ENCODE results near the gene ALMS1. TPM values are rescaled to one million over a fixed set of nuclear protein-coding genes. Genes with fewer than 3 reads are reported as not detected.
A peak's percentile ranks its signal among the peaks of the same experiment; 100 is the strongest.

Gene ALMS1
- total and polyA plus RNA-seq, 4 donors, result 7.2 to 58.0 (median 20.5) TPM

- Histone ChIP-seq H3K4me1 (ENCODE audit: control insufficient read depth in 5 of 5, insufficient read depth in 5 of 5, low read length in 5 of 5) (peaks cover 0 to 15% (median 4%) of the 10 kb centered on the region in 5 donors), H3K27ac (ENCODE audit: low read depth in 1 of 2, low read length in 1 of 2) (no peak overlapping the region), H3K9ac (ENCODE audit: insufficient read depth in 1 of 2, low read length in 2 of 2) (no peak overlapping the region), H3K4me3 (no peak overlapping the region), H3K9me3 (ENCODE audit: control insufficient read depth in 4 of 4, insufficient read depth in 3 of 4, low read length in 3 of 4) (peaks cover 0 to 5% (median 0%) of the 10 kb centered on the region in 4 donors), H3K27me3 (ENCODE audit: control insufficient read depth in 3 of 3, insufficient read depth in 3 of 3, low read length in 2 of 3) (no peaks in the 10 kb centered on the region), H3K36me3 (ENCODE audit: control insufficient read depth in 4 of 4, insufficient read depth in 4 of 4, low read length in 4 of 4) (peaks cover 0 to 8% (median 4%) of the 10 kb centered on the region in 4 donors)
- 95% methylated on average over 3 of the region's 3 CpGs for WGBS, 2 donors
- ATAC-seq (ENCODE audit: insufficient read depth, low FRiP score) (no peak), DNase-seq (no peak)
- TF ChIP-seq, protein P1, sequence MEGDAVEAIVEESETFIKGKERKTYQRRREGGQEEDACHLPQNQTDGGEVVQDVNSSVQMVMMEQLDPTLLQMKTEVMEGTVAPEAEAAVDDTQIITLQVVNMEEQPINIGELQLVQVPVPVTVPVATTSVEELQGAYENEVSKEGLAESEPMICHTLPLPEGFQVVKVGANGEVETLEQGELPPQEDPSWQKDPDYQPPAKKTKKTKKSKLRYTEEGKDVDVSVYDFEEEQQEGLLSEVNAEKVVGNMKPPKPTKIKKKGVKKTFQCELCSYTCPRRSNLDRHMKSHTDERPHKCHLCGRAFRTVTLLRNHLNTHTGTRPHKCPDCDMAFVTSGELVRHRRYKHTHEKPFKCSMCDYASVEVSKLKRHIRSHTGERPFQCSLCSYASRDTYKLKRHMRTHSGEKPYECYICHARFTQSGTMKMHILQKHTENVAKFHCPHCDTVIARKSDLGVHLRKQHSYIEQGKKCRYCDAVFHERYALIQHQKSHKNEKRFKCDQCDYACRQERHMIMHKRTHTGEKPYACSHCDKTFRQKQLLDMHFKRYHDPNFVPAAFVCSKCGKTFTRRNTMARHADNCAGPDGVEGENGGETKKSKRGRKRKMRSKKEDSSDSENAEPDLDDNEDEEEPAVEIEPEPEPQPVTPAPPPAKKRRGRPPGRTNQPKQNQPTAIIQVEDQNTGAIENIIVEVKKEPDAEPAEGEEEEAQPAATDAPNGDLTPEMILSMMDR (IDR thresholded peaks at IDR 0.05; ENCODE audit: control extremely low read depth, extremely low read depth), result no peak
Observed at GRCh38 chr2:73414696-73415095, 29.1 kb downstream of the ALMS1 start.

DNA sequence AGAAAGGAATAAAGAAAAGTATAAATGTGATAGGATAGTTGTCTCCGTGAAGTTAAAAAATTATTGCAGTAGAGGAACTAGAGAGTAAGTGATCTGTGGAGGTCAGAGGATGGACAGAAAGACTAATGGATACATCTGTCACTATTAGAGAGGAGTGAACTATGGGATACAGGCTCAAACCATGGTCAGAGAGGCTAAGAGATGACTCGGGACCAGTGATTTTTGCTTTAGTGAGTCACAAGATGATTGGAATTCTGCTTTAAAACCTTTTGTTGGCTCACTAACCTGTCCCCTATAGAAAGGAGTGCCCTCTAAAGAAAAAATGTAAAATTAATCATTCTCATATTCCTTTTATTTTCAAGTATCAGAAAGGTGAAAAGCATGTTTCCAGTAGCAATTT is 30.3 kb downstream of the ALMS1 start:
- peaks cover 0 to 7% (median under 1%) of the 10 kb centered on the region in 4 donors for H3K36me3 ChIP-seq (ENCODE audit: control insufficient read depth in 4 of 4, insufficient read depth in 4 of 4, low read length in 4 of 4)
- TF ChIP-seq, protein P1 (IDR thresholded peaks at IDR 0.05; ENCODE audit: control extremely low read depth, extremely low read depth), result no peak
- 95 to 96% methylated on average over 2 of the region's 2 CpGs for WGBS, 2 donors
- H3K9me3 ChIP-seq (ENCODE audit: control insufficient read depth in 4 of 4, insufficient read depth in 3 of 4, low read length in 3 of 4), result peaks cover 0 to under 1% (median 0%) of the 10 kb centered on the region in 4 donors
- DNase-seq (no peak), ATAC-seq (ENCODE audit: insufficient read depth, low FRiP score) (no peak)
- H3K27ac ChIP-seq (ENCODE audit: low read depth in 1 of 2, low read length in 1 of 2), result no peak overlapping the region
- H3K4me3 ChIP-seq, result no peak overlapping the region
- no peaks in the 10 kb centered on the region for H3K27me3 ChIP-seq (ENCODE audit: control insufficient read depth in 3 of 3, insufficient read depth in 3 of 3, low read length in 2 of 3)
- H3K4me1 ChIP-seq (ENCODE audit: control insufficient read depth in 5 of 5, insufficient read depth in 5 of 5, low read length in 5 of 5), result peaks cover 0 to 15% (median 4%) of the 10 kb centered on the region in 5 donors
- H3K9ac ChIP-seq (ENCODE audit: insufficient read depth in 1 of 2, low read length in 2 of 2), result no peak overlapping the region

DNA sequence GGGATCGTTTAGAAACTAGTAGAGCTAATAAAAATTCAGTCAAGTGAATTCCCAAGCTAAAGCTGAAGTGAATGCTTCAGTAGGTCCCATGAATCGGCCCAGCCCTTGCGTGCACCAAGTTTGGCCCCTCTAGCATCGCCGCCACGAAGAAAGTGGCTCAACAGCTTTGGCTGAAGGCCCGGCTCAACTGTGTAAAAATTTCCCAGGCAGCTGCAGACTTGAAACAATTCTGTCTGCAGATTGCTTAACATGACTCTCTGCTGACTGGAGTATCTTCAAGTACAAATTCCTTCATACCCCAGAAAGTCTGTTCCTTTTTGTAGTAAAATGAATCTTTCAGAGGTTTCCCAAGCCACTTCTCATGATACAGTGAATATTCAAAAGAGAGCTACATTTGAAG is 32.7 kb downstream of the ALMS1 start:
- Histone ChIP-seq H3K36me3 (ENCODE audit: control insufficient read depth in 4 of 4, insufficient read depth in 4 of 4, low read length in 4 of 4) (peaks cover 0 to 5% (median 0%) of the 10 kb centered on the region in 4 donors), H3K9me3 (ENCODE audit: control insufficient read depth in 4 of 4, insufficient read depth in 3 of 4, low read length in 3 of 4) (no peaks in the 10 kb centered on the region), H3K9ac (ENCODE audit: insufficient read depth in 1 of 2, low read length in 2 of 2) (no peak overlapping the region), H3K4me1 (ENCODE audit: control insufficient read depth in 5 of 5, insufficient read depth in 5 of 5, low read length in 5 of 5) (peaks cover 0 to 15% (median 4%) of the 10 kb centered on the region in 5 donors), H3K27ac (ENCODE audit: low read depth in 1 of 2, low read length in 1 of 2) (no peak overlapping the region), H3K27me3 (ENCODE audit: control insufficient read depth in 3 of 3, insufficient read depth in 3 of 3, low read length in 2 of 3) (no peaks in the 10 kb centered on the region), H3K4me3 (no peak overlapping the region)
- TF ChIP-seq, protein P1 (IDR thresholded peaks at IDR 0.05; ENCODE audit: control extremely low read depth, extremely low read depth), result no peak
- ATAC-seq (ENCODE audit: insufficient read depth, low FRiP score) (peak; percentile 72), DNase-seq (peak; percentile 90 to 96 (median 93))
- 44 to 46% methylated on average over 7 of the region's 7 CpGs for WGBS, 2 donors

DNA sequence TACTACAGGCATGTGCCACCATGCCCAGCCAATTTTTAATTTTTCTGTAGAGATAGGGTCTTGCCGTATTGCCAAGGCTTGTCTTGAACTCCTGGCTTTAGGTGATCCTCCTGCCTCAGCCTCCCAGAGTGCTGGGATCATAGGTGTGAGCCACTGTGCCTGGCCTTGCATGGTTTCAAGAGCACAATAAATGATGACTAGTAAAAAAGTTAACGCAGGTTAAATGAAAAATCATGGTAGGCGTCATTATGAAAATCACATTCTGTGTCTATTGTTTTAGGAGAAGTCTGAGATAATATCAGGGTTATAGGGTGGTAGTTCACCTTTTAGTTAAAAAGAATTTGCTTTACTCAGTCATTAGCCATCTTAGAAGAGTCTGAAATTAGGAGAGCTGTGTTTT is 38.3 kb downstream of the ALMS1 start:
- Histone ChIP-seq H3K9ac (ENCODE audit: insufficient read depth in 1 of 2, low read length in 2 of 2) (no peak overlapping the region), H3K9me3 (ENCODE audit: control insufficient read depth in 4 of 4, insufficient read depth in 3 of 4, low read length in 3 of 4) (no peaks in the 10 kb centered on the region), H3K27ac (ENCODE audit: low read depth in 1 of 2, low read length in 1 of 2) (no peak overlapping the region), H3K27me3 (ENCODE audit: control insufficient read depth in 3 of 3, insufficient read depth in 3 of 3, low read length in 2 of 3) (no peaks in the 10 kb centered on the region), H3K4me1 (ENCODE audit: control insufficient read depth in 5 of 5, insufficient read depth in 5 of 5, low read length in 5 of 5) (peaks cover 0 to 5% (median 4%) of the 10 kb centered on the region in 5 donors), H3K36me3 (ENCODE audit: control insufficient read depth in 4 of 4, insufficient read depth in 4 of 4, low read length in 4 of 4) (peaks cover 0 to 7% (median 3%) of the 10 kb centered on the region in 4 donors), H3K4me3 (no peak overlapping the region)
- ATAC-seq (ENCODE audit: insufficient read depth, low FRiP score) (no peak), DNase-seq (no peak)
- WGBS, 2 donors, result 99 to 100% methylated on average over 3 of the region's 3 CpGs
- TF ChIP-seq, protein P1 (IDR thresholded peaks at IDR 0.05; ENCODE audit: control extremely low read depth, extremely low read depth), result no peak
